Tibial nerve (tissue), 4 donors: ENCODE results near the gene ZNF391. TPM values are rescaled to one million over a fixed set of nuclear protein-coding genes. Genes with fewer than 3 reads are reported as not detected.

ENCODE experiments used
- DNase-seq, 2 donors: peaks; one replicate each; pipeline ENCODE4 v3.0.0-alpha.2; 2019; ENCODE audit warnings: low spot score in 2 of 2
- H3K27ac ChIP-seq, 4 donors: fragments of 200-600 bp; sonication (generic) in 3 of 4; one replicate each; pipeline ENCODE4 v1.5.1; 2017 to 2019; ENCODE audit warnings: mild to moderate bottlenecking in 1 of 4
- H3K27me3 ChIP-seq, 2 donors: fragments of 200-600 bp; sonication (generic) in 1 of 2; one replicate each; pipeline versions ENCODE4 v1.5.1 to v1.6.0; 2017 to 2019
- H3K36me3 ChIP-seq, 3 donors: fragments of 200-600 bp; sonication (generic); one replicate each; pipeline ENCODE4 v1.5.1; 2018 to 2019
- H3K4me1 ChIP-seq, 4 donors: fragments of 200-600 bp; sonication (generic) in 3 of 4; one replicate each; pipeline ENCODE4 v1.5.1; 2017 to 2019
- H3K4me3 ChIP-seq, 4 donors: fragments of 200-600 bp; sonication (generic) in 3 of 4; one replicate each; pipeline ENCODE4 v1.5.1; 2017 to 2019; ENCODE audit warnings: mild to moderate bottlenecking in 1 of 4, moderate library complexity in 1 of 4
- H3K9me3 ChIP-seq, 4 donors: fragments of 200-600 bp; sonication (generic) in 3 of 4; one replicate each; pipeline ENCODE4 v1.5.1; 2017 to 2019
- EP300 ChIP-seq, 2 donors: sonication (generic); formaldehyde crosslinking; IDR thresholded peaks; one replicate each; pipeline ENCODE4 v1.6.1; 2017; ENCODE audit warnings: antibody characterized with exemption in 2 of 2, mild to moderate bottlenecking in 1 of 2
- POLR2A ChIP-seq, 2 donors: fragments of 450-650 bp; IDR thresholded peaks; one replicate each; pipeline ENCODE4 v1.6.1; 2017; ENCODE audit warnings: antibody characterized with exemption in 2 of 2, mild to moderate bottlenecking in 2 of 2, moderate library complexity in 2 of 2
- WGBS, 2 donors: methylation state at CpG; one replicate each; pipeline ENCODE4 v1.1.5; 2018; 5-methylcytosine and 5-hydroxymethylcytosine counted together
- total RNA-seq, 4 donors: library from RNA; depleted of rRNA; stranded (reverse); fragments of >200 nt; gene quantifications; one replicate each; pipeline ENCODE4 v1.1.0, GENCODE V29; 2016
- TF ChIP-seq, protein P1 (sequence below), 5 experiments: fragments of 200-600 bp in 3 of 5; fragments of 450-650 bp in 2 of 5; sonication (generic) in 3 of 5; IDR thresholded peaks; one replicate each; pipeline ENCODE4 v1.5.1; 2016 to 2019; ENCODE audit warnings: antibody characterized with exemption in 5 of 5, mild to moderate bottlenecking in 3 of 5, moderate library complexity in 2 of 5

Gene ZNF391
- total RNA-seq, 4 donors from 2014 or later = 2.4 to 3.7 (median 3.3) TPM

DNA sequence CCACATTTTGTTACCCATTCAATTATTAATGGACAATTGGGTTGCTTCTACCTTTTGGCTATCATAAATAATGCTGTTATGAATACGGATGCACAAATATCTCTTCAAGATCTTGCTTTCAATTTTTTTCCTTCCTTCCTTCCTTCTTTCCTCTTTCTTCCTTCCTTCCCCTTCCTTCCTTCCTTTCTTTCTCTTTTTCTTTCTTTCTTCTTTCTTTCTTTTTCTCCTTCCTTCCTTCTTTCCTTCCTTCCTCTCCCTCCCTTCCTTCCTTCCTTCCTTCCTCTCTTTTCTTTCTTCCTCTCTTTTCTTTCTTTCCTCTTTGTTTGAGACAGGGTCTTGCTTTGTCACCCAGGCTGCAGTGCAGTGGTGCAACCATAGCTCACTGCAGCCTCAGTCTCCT, 45.2 kb downstream of the ZNF391 start:
- Histone ChIP-seq H3K27ac (no peak overlapping the region), H3K4me3 (no peak overlapping the region), H3K27me3 (no peaks in the 10 kb centered on the region), H3K36me3 (peaks cover 0 to 20% (median 0%) of the 10 kb centered on the region in 3 donors), H3K9me3 (peaks cover 0 to 48% (median 6%) of the 10 kb centered on the region in 4 donors), H3K4me1 (no peaks in the 10 kb centered on the region)
- WGBS, 2 donors = 87 to 93% methylated on average over 1 of the region's 1 CpG
- DNase-seq = no peak
- TF ChIP-seq, protein P1, sequence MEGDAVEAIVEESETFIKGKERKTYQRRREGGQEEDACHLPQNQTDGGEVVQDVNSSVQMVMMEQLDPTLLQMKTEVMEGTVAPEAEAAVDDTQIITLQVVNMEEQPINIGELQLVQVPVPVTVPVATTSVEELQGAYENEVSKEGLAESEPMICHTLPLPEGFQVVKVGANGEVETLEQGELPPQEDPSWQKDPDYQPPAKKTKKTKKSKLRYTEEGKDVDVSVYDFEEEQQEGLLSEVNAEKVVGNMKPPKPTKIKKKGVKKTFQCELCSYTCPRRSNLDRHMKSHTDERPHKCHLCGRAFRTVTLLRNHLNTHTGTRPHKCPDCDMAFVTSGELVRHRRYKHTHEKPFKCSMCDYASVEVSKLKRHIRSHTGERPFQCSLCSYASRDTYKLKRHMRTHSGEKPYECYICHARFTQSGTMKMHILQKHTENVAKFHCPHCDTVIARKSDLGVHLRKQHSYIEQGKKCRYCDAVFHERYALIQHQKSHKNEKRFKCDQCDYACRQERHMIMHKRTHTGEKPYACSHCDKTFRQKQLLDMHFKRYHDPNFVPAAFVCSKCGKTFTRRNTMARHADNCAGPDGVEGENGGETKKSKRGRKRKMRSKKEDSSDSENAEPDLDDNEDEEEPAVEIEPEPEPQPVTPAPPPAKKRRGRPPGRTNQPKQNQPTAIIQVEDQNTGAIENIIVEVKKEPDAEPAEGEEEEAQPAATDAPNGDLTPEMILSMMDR (IDR thresholded peaks at IDR 0.05) = no peak
- no peak for TF ChIP-seq POLR2A (IDR thresholded peaks at IDR 0.05)

GRCh38 chr6:27439371-27439770, 50.8 kb downstream of the ZNF391 start:
- DNase-seq = no peak
- no peak overlapping the region for H3K27ac ChIP-seq
- no peaks in the 10 kb centered on the region for H3K27me3 ChIP-seq
- no peak overlapping the region for H3K4me3 ChIP-seq
- peaks cover 0 to 21% (median 0%) of the 10 kb centered on the region in 3 donors for H3K36me3 ChIP-seq
- peaks cover 0 to 64% (median 6%) of the 10 kb centered on the region in 4 donors for H3K9me3 ChIP-seq
- no peaks in the 10 kb centered on the region for H3K4me1 ChIP-seq
- WGBS, 2 donors = 93 to 94% methylated on average over 4 of the region's 4 CpGs
- no peak for TF ChIP-seq POLR2A (IDR thresholded peaks at IDR 0.05)
- no peak for TF ChIP-seq EP300 (IDR thresholded peaks at IDR 0.05)
- TF ChIP-seq, protein P1 (IDR thresholded peaks at IDR 0.05) = no peak

DNA sequence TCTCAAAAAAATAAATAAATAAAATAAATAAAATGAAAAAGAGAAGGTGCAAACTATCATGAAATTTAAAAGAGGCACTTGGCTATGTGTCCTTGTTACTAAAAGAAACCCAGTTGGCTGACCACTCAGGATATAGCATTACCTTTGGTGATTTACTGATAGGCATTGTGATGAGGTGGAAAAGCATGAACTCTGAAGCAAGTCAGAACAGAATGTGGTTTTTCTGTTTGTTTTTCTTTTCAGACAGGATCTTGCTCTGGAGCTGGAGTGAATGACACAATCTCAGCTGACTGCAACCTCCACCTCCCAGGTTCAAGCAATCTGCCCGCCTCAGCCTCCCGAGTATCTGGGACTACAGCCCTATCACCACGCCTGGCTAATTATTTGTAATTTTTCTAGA, 52.4 kb downstream of the ZNF391 start:
- H3K4me3 ChIP-seq = no peak overlapping the region
- TF ChIP-seq, protein P1 (IDR thresholded peaks at IDR 0.05) = no peak
- TF ChIP-seq POLR2A (IDR thresholded peaks at IDR 0.05) (no peak), EP300 (IDR thresholded peaks at IDR 0.05) (no peak)
- H3K4me1 ChIP-seq = no peaks in the 10 kb centered on the region
- no peaks in the 10 kb centered on the region for H3K27me3 ChIP-seq
- no peak for DNase-seq
- peaks cover 0 to 29% (median 0%) of the 10 kb centered on the region in 3 donors for H3K36me3 ChIP-seq
- H3K9me3 ChIP-seq = peaks cover 0 to 65% (median 8%) of the 10 kb centered on the region in 4 donors
- no peak overlapping the region for H3K27ac ChIP-seq
- WGBS, 2 donors = 96 to 98% methylated on average over 3 of the region's 3 CpGs

GRCh38 chr6:27442932-27443331, 54.4 kb downstream of the ZNF391 start:
- 93 to 96% methylated on average over 1 of the region's 1 CpG for WGBS, 2 donors
- TF ChIP-seq, protein P1 (IDR thresholded peaks at IDR 0.05) = no peak
- no peak for TF ChIP-seq EP300 (IDR thresholded peaks at IDR 0.05)
- no peak for TF ChIP-seq POLR2A (IDR thresholded peaks at IDR 0.05)
- no peak overlapping the region for H3K27ac ChIP-seq
- no peak overlapping the region for H3K4me3 ChIP-seq
- H3K27me3 ChIP-seq = no peaks in the 10 kb centered on the region
- DNase-seq = no peak
- H3K9me3 ChIP-seq = peaks cover 0 to 76% (median 13%) of the 10 kb centered on the region in 4 donors
- H3K4me1 ChIP-seq = no peaks in the 10 kb centered on the region
- peaks cover 0 to 44% (median 0%) of the 10 kb centered on the region in 3 donors for H3K36me3 ChIP-seq

GRCh38 chr6:27448456-27448855, 59.9 kb downstream of the ZNF391 start:
- H3K9me3 ChIP-seq = peaks cover 3 to 98% (median 42%) of the 10 kb centered on the region in 4 donors
- no peaks in the 10 kb centered on the region for H3K27me3 ChIP-seq
- no peaks in the 10 kb centered on the region for H3K4me1 ChIP-seq
- WGBS, 2 donors = 98 to 100% methylated on average over 1 of the region's 1 CpG
- H3K36me3 ChIP-seq = peaks cover 8 to 83% (median 14%) of the 10 kb centered on the region in 3 donors
- H3K27ac ChIP-seq = no peak overlapping the region
- no peak overlapping the region for H3K4me3 ChIP-seq
- DNase-seq = no peak
- TF ChIP-seq POLR2A (IDR thresholded peaks at IDR 0.05) = no peak
- TF ChIP-seq, protein P1 (IDR thresholded peaks at IDR 0.05) = no peak
- TF ChIP-seq EP300 (IDR thresholded peaks at IDR 0.05) = no peak
